BE2C (cell line): ENCODE results near the gene TMEM203. TPM values are rescaled to one million over a fixed set of nuclear protein-coding genes. Genes with fewer than 3 reads are reported as not detected.

Source experiments
- DNase-seq: peaks from one replicate; pipeline ENCODE4 v3.0.0-alpha.2; 2020
- H3K27me3 ChIP-seq: fragments of 250-450 bp; sonication (Bioruptor Pico); 2 replicates; pipeline ENCODE4 v1.5.1; 2020; ENCODE audit warnings: mild to moderate bottlenecking
- H3K36me3 ChIP-seq: fragments of 250-450 bp; sonication (Bioruptor Pico); 2 replicates; pipeline ENCODE4 v1.5.1; 2020; ENCODE audit warnings: mild to moderate bottlenecking
- H3K4me1 ChIP-seq: fragments of 250-450 bp; sonication (Bioruptor Pico); 2 replicates; pipeline ENCODE4 v1.5.1; 2020
- H3K4me3 ChIP-seq: 2 replicates; pipeline ENCODE4 v1.5.1; 2011; ENCODE audit warnings: low read depth, low read length
- H3K9me3 ChIP-seq: fragments of 250-450 bp; sonication (Bioruptor Pico); 2 replicates; pipeline ENCODE4 v1.5.1; 2020
- CTCF ChIP-seq: IDR thresholded peaks from 2 replicates; pipeline ENCODE4 v1.5.1; 2012; ENCODE audit warnings: mild to moderate bottlenecking, low read depth, low read length
- polyA plus RNA-seq: library from polyadenylated mRNA; unstranded; fragments of >200 nt; gene quantifications from one replicate; pipeline ENCODE4 v1.2.1, GENCODE V29; 2012; ENCODE audit warnings: low read depth, missing spikeins; ENCODE audit not compliant: insufficient read length, insufficient read depth

Gene TMEM203
- 133 TPM for polyA plus RNA-seq

- Histone ChIP-seq H3K36me3 (no peaks in the 10 kb centered on the region), H3K4me3 (peak within 1 kb of the TSS; percentile 98), H3K4me1 (peaks cover 6% of the 10 kb centered on the region), H3K27me3 (no peaks in the 10 kb centered on the region), H3K9me3 (no peaks in the 10 kb centered on the region)
- peak; percentile 94 for DNase-seq
- TF ChIP-seq CTCF: no peak
Observed at GRCh38 chr9:137205126-137206069, at the start of gene TMEM203, which contains the start of gene NDOR1. Gene TMEM203 (minus strand): TSS chr9:137205648. CDS start chr9:137205414, 234 bp downstream. Gene NDOR1 (plus strand): TSS chr9:137205700. CDS start chr9:137205778, 78 bp downstream.

GRCh38 chr9:137254624-137255447 lies 49.4 kb upstream of the TMEM203 start, which contains the start of gene NELFB:
Gene NELFB (plus strand): TSS chr9:137255327.
- peaks cover 19% of the 10 kb centered on the region for H3K36me3 ChIP-seq
- peak within 1 kb of the TSS; percentile 93 for H3K4me3 ChIP-seq
- no peaks in the 10 kb centered on the region for H3K9me3 ChIP-seq
- DNase-seq: peak; percentile 97
- no peak for TF ChIP-seq CTCF
- peaks cover 4% of the 10 kb centered on the region for H3K4me1 ChIP-seq
- H3K27me3 ChIP-seq: no peaks in the 10 kb centered on the region

GRCh38 chr9:137253717-137254623 lies 48.5 kb upstream of the TMEM203 start:
- H3K9me3 ChIP-seq: no peaks in the 10 kb centered on the region
- DNase-seq: no peak
- no peaks in the 10 kb centered on the region for H3K27me3 ChIP-seq
- H3K4me1 ChIP-seq: peaks cover 4% of the 10 kb centered on the region
- TF ChIP-seq CTCF: no peak
- peaks cover 15% of the 10 kb centered on the region for H3K36me3 ChIP-seq
- peak overlapping the region; percentile 75 for H3K4me3 ChIP-seq

- H3K36me3 ChIP-seq: peaks cover 10% of the 10 kb centered on the region
- DNase-seq: no peak
- no peaks in the 10 kb centered on the region for H3K27me3 ChIP-seq
- peaks cover 4% of the 10 kb centered on the region for H3K4me1 ChIP-seq
- H3K9me3 ChIP-seq: no peaks in the 10 kb centered on the region
- no peak for TF ChIP-seq CTCF
- no peak overlapping the region for H3K4me3 ChIP-seq
Observed at GRCh38 chr9:137252555-137253506, 47.4 kb upstream of the TMEM203 start.
